Measurements from ENCODE around the gene TMEM151B.

GRCh38 chr6:44225579-44226325 lies 44.5 kb upstream of the TMEM151B start:
- TF ChIP-seq CTCF (IDR thresholded peaks at IDR 0.05), result no peak
- no peak for TF ChIP-seq POLR2A (IDR thresholded peaks at IDR 0.05; ENCODE audit: low read depth)
- no peak for TF ChIP-seq POLR2AphosphoS5 (IDR thresholded peaks at IDR 0.05)

Measured in esophagus muscularis mucosa (tissue), 3 donors.